Trophoblast cell (in vitro differentiated cells and primary cell): ENCODE results near the gene AGBL4.

Source experiments
- DNase-seq, 2 donors: peaks; one replicate each; pipeline ENCODE4 v3.0.0-alpha.2; 2016
- H2AFZ ChIP-seq: 2 replicates; pipeline ENCODE4 v1.6.1; 2013; ENCODE audit warnings: low read length, moderate library complexity, mild to moderate bottlenecking; ENCODE audit not compliant: insufficient read depth, poor library complexity
- H2AK5ac ChIP-seq: 2 replicates; pipeline ENCODE4 v1.6.1; 2013; ENCODE audit warnings: mild to moderate bottlenecking, low read length
- H2BK120ac ChIP-seq: 2 replicates; pipeline ENCODE4 v1.6.1; 2013; ENCODE audit warnings: low read length, mild to moderate bottlenecking, moderate library complexity; ENCODE audit not compliant: insufficient read depth, poor library complexity
- H2BK12ac ChIP-seq: 2 replicates; pipeline ENCODE4 v1.6.1; 2013; ENCODE audit warnings: mild to moderate bottlenecking, low read length, moderate library complexity
- H2BK5ac ChIP-seq: 2 replicates; pipeline ENCODE4 v1.6.1; 2013; ENCODE audit warnings: low read length, low read depth, moderate library complexity, mild to moderate bottlenecking; ENCODE audit not compliant: poor library complexity
- H3K14ac ChIP-seq: 2 replicates; pipeline ENCODE4 v1.6.1; 2013; ENCODE audit warnings: mild to moderate bottlenecking, low read length
- H3K18ac ChIP-seq: 2 replicates; pipeline ENCODE4 v1.6.1; 2013; ENCODE audit warnings: mild to moderate bottlenecking, low read length
- H3K23ac ChIP-seq: 2 replicates; pipeline ENCODE4 v1.6.1; 2013; ENCODE audit warnings: low read length
- H3K27ac ChIP-seq: 2 replicates; pipeline ENCODE4 v1.5.1; 2013; ENCODE audit warnings: low read depth, mild to moderate bottlenecking, inconsistent platforms, low read length, moderate library complexity
- H3K27me3 ChIP-seq: 2 replicates; pipeline ENCODE4 v1.6.1; 2013; ENCODE audit warnings: inconsistent platforms, mild to moderate bottlenecking, low read length, moderate library complexity; ENCODE audit not compliant: insufficient read depth
- H3K36me3 ChIP-seq, 2 experiments: 1 replicate in 1 of 2; 2 replicates in 1 of 2; pipeline ENCODE4 v1.6.1; 2013; ENCODE audit warnings: low read length in 2 of 2, mild to moderate bottlenecking in 2 of 2, moderate library complexity in 1 of 2; ENCODE audit not compliant: insufficient read depth in 2 of 2, control insufficient read depth in 1 of 2
- H3K4ac ChIP-seq: 2 replicates; pipeline ENCODE4 v1.6.1; 2013; ENCODE audit warnings: low read depth, mild to moderate bottlenecking, low read length, moderate library complexity
- H3K4me1 ChIP-seq, 2 experiments: 1 replicate in 1 of 2; 2 replicates in 1 of 2; pipeline ENCODE4 v1.6.1; 2013; ENCODE audit warnings: low read length in 2 of 2, mild to moderate bottlenecking in 2 of 2, moderate library complexity in 1 of 2; ENCODE audit not compliant: insufficient read depth in 2 of 2, control insufficient read depth in 1 of 2
- H3K4me2 ChIP-seq: 2 replicates; pipeline ENCODE4 v1.6.1; 2013; ENCODE audit warnings: inconsistent platforms, mild to moderate bottlenecking, low read length, moderate library complexity
- H3K4me3 ChIP-seq: 2 replicates; pipeline ENCODE4 v1.5.1; 2013; ENCODE audit warnings: mild to moderate bottlenecking, low read depth, low read length, inconsistent platforms
- H3K79me1 ChIP-seq: one replicate; pipeline ENCODE4 v1.6.1; 2013; ENCODE audit warnings: low read length
- H3K79me2 ChIP-seq: 2 replicates; pipeline ENCODE4 v1.6.1; 2013; ENCODE audit warnings: low read length, mild to moderate bottlenecking; ENCODE audit not compliant: control insufficient read depth, insufficient read depth, poor library complexity
- H3K9ac ChIP-seq: 2 replicates; pipeline ENCODE4 v1.6.1; 2013; ENCODE audit warnings: mild to moderate bottlenecking, low read length
- H3K9me3 ChIP-seq: 2 replicates; pipeline ENCODE4 v1.6.1; 2013; ENCODE audit warnings: low read depth, mild to moderate bottlenecking, control low read depth, inconsistent platforms, low read length; ENCODE audit not compliant: insufficient read depth
- H4K12ac ChIP-seq: 2 replicates; pipeline ENCODE4 v1.6.1; 2013; ENCODE audit warnings: low read depth, mild to moderate bottlenecking, low read length, moderate library complexity
- H4K8ac ChIP-seq: 2 replicates; pipeline ENCODE4 v1.6.1; 2013; ENCODE audit warnings: low read depth, mild to moderate bottlenecking, low read length, moderate library complexity
- H4K91ac ChIP-seq: one replicate; pipeline ENCODE4 v1.6.1; 2013; ENCODE audit warnings: low read depth, mild to moderate bottlenecking, low read length, moderate library complexity
- WGBS: extraction: QIAGEN DNeasy Blood & Tissue Kit; methylation state at CpG from one replicate; pipeline ENCODE4 v1.1.7; 2013; ENCODE audit warnings: missing lambda C conversion rate; ENCODE audit not compliant: insufficient read length, insufficient coverage; ENCODE audit errors: extremely low coverage; 5-methylcytosine and 5-hydroxymethylcytosine counted together

The AGBL4 gene

GRCh38 chr1:48552420-48552819 is 1471.3 kb downstream of the AGBL4 start:
- Histone ChIP-seq H3K14ac (no peak overlapping the region), H2BK5ac (no peak overlapping the region), H3K4me1 (no peaks in the 10 kb centered on the region), H4K8ac (no peak overlapping the region), H3K4me3 (no peak overlapping the region), H4K91ac (no peak overlapping the region), H2BK12ac (no peak overlapping the region), H2AK5ac (no peak overlapping the region), H3K4ac (no peak overlapping the region), H2BK120ac (no peak overlapping the region), H3K9ac (no peak overlapping the region), H3K27me3 (no peaks in the 10 kb centered on the region), H2AFZ (no peak overlapping the region), H4K12ac (no peak overlapping the region), H3K79me2 (no peaks in the 10 kb centered on the region), H3K79me1 (no peaks in the 10 kb centered on the region), H3K18ac (no peak overlapping the region), H3K4me2 (no peak overlapping the region), H3K36me3 (no peaks in the 10 kb centered on the region), H3K27ac (no peak overlapping the region), H3K23ac (no peak overlapping the region), H3K9me3 (no peaks in the 10 kb centered on the region)
- DNase-seq, result peak in 1 of 2 donors; percentile 14
- WGBS, result no CpG with 5 or more reads among the region's 1 CpG

- Histone ChIP-seq H3K14ac (no peak overlapping the region), H3K27me3 (no peaks in the 10 kb centered on the region), H3K9me3 (no peaks in the 10 kb centered on the region), H4K12ac (no peak overlapping the region), H2BK5ac (no peak overlapping the region), H2BK120ac (no peak overlapping the region), H2BK12ac (no peak overlapping the region), H3K4me2 (no peak overlapping the region), H3K18ac (no peak overlapping the region), H2AFZ (no peak overlapping the region), H3K4me1 (no peaks in the 10 kb centered on the region), H3K79me1 (no peaks in the 10 kb centered on the region), H3K36me3 (no peaks in the 10 kb centered on the region), H3K79me2 (no peaks in the 10 kb centered on the region), H3K23ac (no peak overlapping the region), H2AK5ac (no peak overlapping the region), H3K4me3 (no peak overlapping the region), H3K27ac (no peak overlapping the region), H3K9ac (no peak overlapping the region), H4K91ac (no peak overlapping the region), H3K4ac (no peak overlapping the region), H4K8ac (no peak overlapping the region)
- DNase-seq, result no peak
These were observed 1474.8 kb downstream of the AGBL4 start for GRCh38 chr1:48548985-48549384.

GRCh38 chr1:48547561-48548220 is 1476.1 kb downstream of the AGBL4 start:
- no CpG with 5 or more reads among the region's 1 CpG for WGBS
- no peak for DNase-seq
- Histone ChIP-seq H4K12ac (no peak overlapping the region), H4K8ac (no peak overlapping the region), H2AK5ac (no peak overlapping the region), H2BK5ac (no peak overlapping the region), H3K79me1 (no peaks in the 10 kb centered on the region), H3K27me3 (no peaks in the 10 kb centered on the region), H2AFZ (no peak overlapping the region), H3K23ac (no peak overlapping the region), H3K18ac (no peak overlapping the region), H3K79me2 (no peaks in the 10 kb centered on the region), H3K4ac (no peak overlapping the region), H3K9me3 (no peaks in the 10 kb centered on the region), H2BK120ac (no peak overlapping the region), H4K91ac (no peak overlapping the region), H3K4me2 (no peak overlapping the region), H3K4me1 (no peaks in the 10 kb centered on the region), H3K27ac (no peak overlapping the region), H3K4me3 (no peak overlapping the region), H2BK12ac (no peak overlapping the region), H3K36me3 (no peaks in the 10 kb centered on the region), H3K9ac (no peak overlapping the region), H3K14ac (no peak overlapping the region)

- no peak for DNase-seq
- Histone ChIP-seq H3K14ac (no peak overlapping the region), H2AFZ (no peak overlapping the region), H3K4me1 (no peaks in the 10 kb centered on the region), H2BK120ac (no peak overlapping the region), H3K27ac (no peak overlapping the region), H3K79me2 (no peaks in the 10 kb centered on the region), H3K23ac (no peak overlapping the region), H3K4me2 (no peak overlapping the region), H3K9ac (no peak overlapping the region), H3K18ac (no peak overlapping the region), H3K9me3 (no peaks in the 10 kb centered on the region), H4K91ac (no peak overlapping the region), H2AK5ac (no peak overlapping the region), H3K4me3 (no peak overlapping the region), H4K12ac (no peak overlapping the region), H3K4ac (no peak overlapping the region), H2BK12ac (no peak overlapping the region), H3K36me3 (no peaks in the 10 kb centered on the region), H2BK5ac (no peak overlapping the region), H3K79me1 (no peaks in the 10 kb centered on the region), H4K8ac (no peak overlapping the region), H3K27me3 (no peaks in the 10 kb centered on the region)
These were observed 1479.9 kb downstream of the AGBL4 start for GRCh38 chr1:48543854-48544253.
